Breast epithelium (tissue), 3 donors: ENCODE measurements around the gene ZCCHC14.
"Not testable (repeated sequence)": the region's sequence is repeated elsewhere in the genome, so short reads cannot be mapped to it uniquely, and the experiment has no call there.

Experiments
- CTCF ChIP-seq, 3 donors: fragments of 450-650 bp; IDR thresholded peaks; one replicate each; pipeline ENCODE4 v1.5.1; 2016 to 2017; ENCODE audit warnings: antibody characterized with exemption in 3 of 3, mild to moderate bottlenecking in 3 of 3, moderate library complexity in 3 of 3
- POLR2AphosphoS5 ChIP-seq, 3 donors: sonication (generic); formaldehyde crosslinking; IDR thresholded peaks; one replicate each; pipeline ENCODE4 v1.6.1; 2017; ENCODE audit warnings: antibody characterized with exemption in 3 of 3

GRCh38 chr16:87519170-87519569 is 26.3 kb upstream of the ZCCHC14 start:
- TF ChIP-seq CTCF, POLR2AphosphoS5 (IDR thresholded peaks at IDR 0.05): not testable (repeated sequence)
